Choroid plexus epithelial cell (primary cell): ENCODE measurements around the gene WNT3A.
A peak's percentile ranks its signal among the peaks of the same experiment; 100 is the strongest.

Source experiments
- DNase-seq: peaks from one replicate; pipeline ENCODE4 v3.0.0-alpha.2; 2010; ENCODE audit warnings: low read depth
- H3K4me3 ChIP-seq: 2 replicates; pipeline ENCODE4 v1.5.1; 2011; ENCODE audit warnings: low read depth, mild to moderate bottlenecking, control low read depth, low read length, moderate library complexity
- CTCF ChIP-seq: conservative IDR thresholded peaks from 2 replicates; pipeline ENCODE4 v1.5.1; 2011; ENCODE audit warnings: low read depth, mild to moderate bottlenecking, control low read depth, inconsistent platforms, low read length, moderate library complexity

The WNT3A gene

DNA sequence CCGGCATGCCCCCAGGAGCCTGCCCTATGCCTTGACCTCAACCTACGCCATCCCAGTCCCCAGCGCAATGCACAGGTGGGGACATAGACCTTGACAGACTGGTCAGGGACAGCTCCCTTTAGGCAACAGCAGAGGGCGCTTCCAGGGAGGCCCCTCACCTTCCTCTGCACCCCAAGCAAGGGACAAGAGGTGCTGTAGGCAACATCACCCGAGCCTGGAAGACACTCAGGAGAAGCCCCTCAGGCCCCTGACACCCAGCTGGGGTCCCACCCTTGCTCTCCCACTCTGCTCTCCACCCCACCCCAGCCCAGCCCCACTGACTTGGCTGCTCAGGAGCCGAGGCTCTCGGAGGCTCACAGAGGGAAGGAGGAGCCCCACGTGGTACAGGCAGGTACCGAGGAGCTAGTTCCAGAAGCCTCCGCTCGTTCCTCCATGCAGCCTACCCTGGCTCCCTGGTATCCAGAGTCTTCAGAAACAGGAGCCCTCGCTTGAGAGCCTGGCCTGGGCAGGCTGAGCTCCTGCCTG is 2.4 kb upstream of the WNT3A start:
- H3K4me3 ChIP-seq = no peak overlapping the region
- DNase-seq = peak; percentile 19

GRCh38 chr1:228004856-228005462 is 1.8 kb upstream of the WNT3A start:
- H3K4me3 ChIP-seq = no peak overlapping the region
- DNase-seq = no peak
- TF ChIP-seq CTCF = no peak

More for the DNA sequence above, 2.4 kb upstream of the WNT3A start:
- TF ChIP-seq CTCF = peak; percentile 58

GRCh38 chr1:228005511-228006033 is 1.2 kb upstream of the WNT3A start:
- no peak for DNase-seq
- TF ChIP-seq CTCF = no peak
- H3K4me3 ChIP-seq = no peak overlapping the region

DNA sequence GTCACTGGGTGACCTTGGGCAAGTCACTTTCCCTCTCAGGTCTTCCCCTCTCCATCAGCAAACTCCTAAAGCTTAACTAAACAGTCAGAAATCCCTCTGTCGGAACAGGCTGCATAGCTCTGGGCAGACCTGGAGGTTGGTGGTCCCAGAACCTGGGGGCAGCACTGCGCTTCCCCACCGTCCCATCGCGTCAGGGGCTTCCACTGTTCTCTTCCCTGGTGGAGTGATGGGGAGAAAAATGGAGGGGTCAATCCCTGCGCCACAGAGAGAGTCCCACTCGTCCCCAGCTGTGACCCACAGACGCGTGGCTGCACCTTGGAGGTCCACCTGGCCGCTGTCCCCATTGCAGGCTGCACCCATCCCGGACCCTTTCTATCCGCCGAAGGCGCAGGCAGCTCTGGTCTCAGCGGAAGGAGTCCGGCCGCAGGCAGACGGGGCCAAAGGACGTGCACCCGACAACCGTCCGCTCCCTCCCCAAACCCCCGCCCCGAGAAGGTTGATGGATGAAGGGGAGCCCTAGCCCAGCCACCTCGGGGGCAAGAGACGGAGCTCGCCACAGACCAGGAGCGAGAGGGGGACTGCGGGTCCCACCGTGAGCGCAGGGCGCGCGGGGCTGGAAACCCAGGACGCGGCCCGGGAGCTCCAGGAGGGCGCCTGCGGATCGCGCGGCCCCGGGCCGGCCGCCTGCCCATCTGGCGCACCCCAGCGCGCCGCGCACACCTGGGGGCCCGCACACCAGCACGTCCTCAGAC is 588 bp upstream of the WNT3A start:
- no peak overlapping the region for H3K4me3 ChIP-seq
- TF ChIP-seq CTCF = no peak
- no peak for DNase-seq

- H3K4me3 ChIP-seq = no peak overlapping the region
- no peak for TF ChIP-seq CTCF
These were observed 427 bp downstream of the WNT3A start for GRCh38 chr1:228007049-228007800.

DNA sequence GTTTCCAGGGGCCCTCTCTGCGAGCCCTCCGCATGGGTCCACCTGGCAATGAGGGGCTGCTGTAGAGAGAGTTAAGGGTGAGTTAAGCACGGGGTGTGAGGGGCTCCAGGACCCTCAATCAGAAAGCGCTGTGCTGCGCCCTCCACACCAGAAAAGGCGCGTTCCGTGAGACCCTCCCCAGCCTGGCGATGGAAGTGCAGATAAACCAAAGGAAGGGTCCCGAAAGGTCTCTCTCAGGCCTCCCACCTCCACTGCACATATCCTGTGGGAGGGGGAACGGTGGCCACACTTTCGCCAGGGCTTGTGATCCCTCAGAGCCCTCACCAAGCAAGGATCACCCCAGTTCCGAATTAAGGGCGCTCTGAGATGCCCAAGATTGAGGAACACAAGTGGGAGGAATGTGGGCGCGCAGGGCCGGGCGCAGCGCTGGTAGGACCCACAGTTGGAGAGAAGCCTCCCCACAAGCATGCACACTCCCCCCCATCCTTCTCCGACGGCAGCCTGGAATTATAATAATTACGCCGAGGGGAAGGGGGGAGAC is 1.1 kb downstream of the WNT3A start:
- no peak for TF ChIP-seq CTCF
- DNase-seq = no peak

More at GRCh38 chr1:228007049-228007800, 427 bp downstream of the WNT3A start:
- no peak for DNase-seq

More for the DNA sequence above, 1.1 kb downstream of the WNT3A start:
- no peak overlapping the region for H3K4me3 ChIP-seq
